Endodermal cell (in vitro differentiated cells): Measurements from ENCODE around the gene AAK1. TPM values are rescaled to one million over a fixed set of nuclear protein-coding genes. Genes with fewer than 3 reads are reported as not detected.

Experiments
- DNase-seq: peaks from one replicate; pipeline ENCODE4 v3.0.0-alpha.2; 2017
- H3K27ac ChIP-seq: 2 replicates; pipeline ENCODE4 v1.5.1; 2013; ENCODE audit warnings: mild to moderate bottlenecking, low read depth, low read length, moderate library complexity
- H3K27me3 ChIP-seq: 2 replicates; pipeline ENCODE4 v1.6.1; 2013; ENCODE audit warnings: mild to moderate bottlenecking, low read length, moderate library complexity; ENCODE audit not compliant: insufficient read depth, control insufficient read depth, poor library complexity, severe bottlenecking
- H3K36me3 ChIP-seq: 2 replicates; pipeline ENCODE4 v1.7.0; 2013; ENCODE audit warnings: mild to moderate bottlenecking, low read length, moderate library complexity; ENCODE audit not compliant: control insufficient read depth, insufficient read depth
- H3K4me1 ChIP-seq: one replicate; pipeline ENCODE4 v1.7.0; 2013; ENCODE audit warnings: low read length; ENCODE audit not compliant: control insufficient read depth, insufficient read depth
- H3K4me3 ChIP-seq: 2 replicates; pipeline ENCODE4 v1.5.1; 2013; ENCODE audit warnings: mild to moderate bottlenecking, low read length, moderate library complexity
- H3K9ac ChIP-seq: 2 replicates; pipeline ENCODE4 v1.6.1; 2013; ENCODE audit warnings: mild to moderate bottlenecking, low read length, moderate library complexity; ENCODE audit not compliant: poor library complexity, severe bottlenecking; ENCODE audit errors: extremely low read depth
- H3K9me3 ChIP-seq: 2 replicates; pipeline ENCODE4 v1.6.1; 2013; ENCODE audit warnings: mild to moderate bottlenecking, low read length, moderate library complexity; ENCODE audit not compliant: control insufficient read depth
- H3K27ac Mint-ChIP-seq: 2 replicates; pipeline ENCODE4 v1.8.0; 2020; ENCODE audit warnings: mixed read lengths
- H3K27me3 Mint-ChIP-seq: 2 replicates; pipeline ENCODE4 v1.8.0; 2021; ENCODE audit warnings: mild to moderate bottlenecking, mixed read lengths; ENCODE audit not compliant: insufficient read depth
- H3K36me3 Mint-ChIP-seq: 2 replicates; pipeline ENCODE4 v1.8.0; 2020; ENCODE audit warnings: low read depth, mixed read lengths
- H3K4me1 Mint-ChIP-seq: 2 replicates; pipeline ENCODE4 v1.8.0; 2020; ENCODE audit warnings: mixed read lengths
- H3K4me3 Mint-ChIP-seq: 2 replicates; pipeline ENCODE4 v1.8.0; 2020; ENCODE audit warnings: mild to moderate bottlenecking, moderate library complexity, mixed read lengths
- H3K9me3 Mint-ChIP-seq: 2 replicates; pipeline ENCODE4 v1.8.0; 2020; ENCODE audit warnings: mild to moderate bottlenecking, mixed read lengths
- WGBS, 2 experiments: methylation state at CpG; one replicate each; pipeline versions ENCODE4 v1.1.5 to v1.1.7; 2013; ENCODE audit warnings: missing lambda C conversion rate in 2 of 2, mixed read lengths in 1 of 2; ENCODE audit not compliant: insufficient coverage in 1 of 2, insufficient read length in 1 of 2; 5-methylcytosine and 5-hydroxymethylcytosine counted together
- total RNA-seq, 2 donors: library from RNA; stranded (reverse); fragmentation: NEBNext Ultra II Directional in 1 of 2; extraction: Animal tissue kit (Norgen Biotek cat#: 25700) in 1 of 2; gene quantifications; 2 replicates in 1 of 2; 3 replicates in 1 of 2; pipeline ENCODE4 v1.2.1, GENCODE V29; 2021
- TF ChIP-seq, protein P1 (sequence below): fragments of 200-600 bp; sonication (generic); conservative IDR thresholded peaks from 2 replicates; pipeline ENCODE4 v1.5.0; 2021; ENCODE audit warnings: antibody characterized with exemption, mild to moderate bottlenecking

The AAK1 gene
- total RNA-seq, 2 donors from 2014 or later, result 29.2 to 34.7 TPM

DNA sequence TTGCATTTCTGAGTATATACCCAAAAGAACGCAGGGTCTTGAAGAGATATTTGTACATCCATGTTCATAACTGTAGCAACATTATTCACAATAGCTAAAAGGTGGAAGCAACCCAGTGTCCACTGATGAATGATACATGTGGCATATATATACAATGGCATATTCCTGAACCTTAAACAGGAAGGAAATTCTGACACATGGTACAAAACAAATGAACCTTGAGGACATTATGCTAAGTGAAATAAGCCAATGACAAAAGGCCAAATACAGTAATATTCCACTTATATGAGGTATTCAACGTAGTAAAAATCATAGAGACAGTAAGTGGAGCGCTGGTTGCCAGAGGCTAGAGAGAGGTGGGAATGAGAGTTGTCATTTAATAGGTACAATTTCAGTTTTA lies 8.1 kb downstream of the AAK1 start:
- Mint-ChIP-seq H3K9me3 (no peaks in the 10 kb centered on the region), H3K27me3 (no peaks in the 10 kb centered on the region)

DNA sequence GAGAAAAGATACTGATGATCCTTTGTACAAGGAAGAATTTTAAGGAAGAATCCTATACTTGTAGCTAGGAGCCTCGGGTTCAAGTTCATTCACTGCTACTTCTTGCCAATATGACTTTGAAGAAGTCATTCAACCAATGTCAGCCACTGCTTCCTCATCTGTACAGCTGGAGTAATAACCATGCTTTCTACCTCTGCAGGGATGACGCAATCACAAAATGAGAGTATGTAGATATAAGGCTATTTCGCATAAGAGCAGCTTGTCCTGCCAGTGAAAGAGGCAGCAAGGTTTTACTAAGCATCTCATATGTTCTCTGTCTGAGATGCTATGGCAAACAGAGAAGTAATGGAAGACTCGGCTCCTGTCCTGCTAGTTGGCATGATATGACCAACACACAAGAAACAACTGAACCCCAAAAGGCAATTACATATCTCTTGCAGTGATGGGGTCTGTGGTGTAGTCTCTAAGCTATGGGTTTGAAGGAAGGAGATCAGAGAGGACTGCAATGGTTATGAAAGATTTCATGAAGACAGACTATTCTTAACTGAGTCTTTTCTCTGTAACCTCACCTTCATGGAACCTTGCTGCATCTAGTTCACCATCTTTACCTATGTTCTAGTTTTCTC lies 9.2 kb downstream of the AAK1 start:
- Mint-ChIP-seq H3K4me1 (peaks cover 19% of the 10 kb centered on the region), H3K27me3 (no peaks in the 10 kb centered on the region), H3K9me3 (no peaks in the 10 kb centered on the region), H3K36me3 (peaks cover 3% of the 10 kb centered on the region), H3K4me3 (no peak overlapping the region), H3K27ac (no peak overlapping the region)
- DNase-seq, result no peak
- no peak overlapping the region for H3K27ac ChIP-seq
- H3K9me3 ChIP-seq, result no peaks in the 10 kb centered on the region
- TF ChIP-seq, protein P1, sequence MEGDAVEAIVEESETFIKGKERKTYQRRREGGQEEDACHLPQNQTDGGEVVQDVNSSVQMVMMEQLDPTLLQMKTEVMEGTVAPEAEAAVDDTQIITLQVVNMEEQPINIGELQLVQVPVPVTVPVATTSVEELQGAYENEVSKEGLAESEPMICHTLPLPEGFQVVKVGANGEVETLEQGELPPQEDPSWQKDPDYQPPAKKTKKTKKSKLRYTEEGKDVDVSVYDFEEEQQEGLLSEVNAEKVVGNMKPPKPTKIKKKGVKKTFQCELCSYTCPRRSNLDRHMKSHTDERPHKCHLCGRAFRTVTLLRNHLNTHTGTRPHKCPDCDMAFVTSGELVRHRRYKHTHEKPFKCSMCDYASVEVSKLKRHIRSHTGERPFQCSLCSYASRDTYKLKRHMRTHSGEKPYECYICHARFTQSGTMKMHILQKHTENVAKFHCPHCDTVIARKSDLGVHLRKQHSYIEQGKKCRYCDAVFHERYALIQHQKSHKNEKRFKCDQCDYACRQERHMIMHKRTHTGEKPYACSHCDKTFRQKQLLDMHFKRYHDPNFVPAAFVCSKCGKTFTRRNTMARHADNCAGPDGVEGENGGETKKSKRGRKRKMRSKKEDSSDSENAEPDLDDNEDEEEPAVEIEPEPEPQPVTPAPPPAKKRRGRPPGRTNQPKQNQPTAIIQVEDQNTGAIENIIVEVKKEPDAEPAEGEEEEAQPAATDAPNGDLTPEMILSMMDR, result no peak
- no peaks in the 10 kb centered on the region for H3K4me1 ChIP-seq
- 97 to 100% methylated on average over 3 to 4 of the region's 4 CpGs for WGBS, 2 experiments
- no peaks in the 10 kb centered on the region for H3K27me3 ChIP-seq
- peaks cover 7% of the 10 kb centered on the region for H3K36me3 ChIP-seq
- no peak overlapping the region for H3K9ac ChIP-seq
- no peak overlapping the region for H3K4me3 ChIP-seq

More for the DNA sequence above, 8.1 kb downstream of the AAK1 start:
- Mint-ChIP-seq H3K27ac (no peak overlapping the region), H3K4me3 (no peak overlapping the region), H3K4me1 (peaks cover 22% of the 10 kb centered on the region), H3K36me3 (peaks cover 3% of the 10 kb centered on the region)
- Histone ChIP-seq H3K27me3 (no peaks in the 10 kb centered on the region), H3K4me1 (no peaks in the 10 kb centered on the region), H3K4me3 (no peak overlapping the region), H3K9me3 (no peaks in the 10 kb centered on the region), H3K27ac (no peak overlapping the region), H3K9ac (no peak overlapping the region), H3K36me3 (peaks cover 7% of the 10 kb centered on the region)
- WGBS, 2 experiments, result 69 to 88% methylated on average over 2 to 3 of the region's 3 CpGs
- no peak for DNase-seq
- TF ChIP-seq, protein P1, result no peak

DNA sequence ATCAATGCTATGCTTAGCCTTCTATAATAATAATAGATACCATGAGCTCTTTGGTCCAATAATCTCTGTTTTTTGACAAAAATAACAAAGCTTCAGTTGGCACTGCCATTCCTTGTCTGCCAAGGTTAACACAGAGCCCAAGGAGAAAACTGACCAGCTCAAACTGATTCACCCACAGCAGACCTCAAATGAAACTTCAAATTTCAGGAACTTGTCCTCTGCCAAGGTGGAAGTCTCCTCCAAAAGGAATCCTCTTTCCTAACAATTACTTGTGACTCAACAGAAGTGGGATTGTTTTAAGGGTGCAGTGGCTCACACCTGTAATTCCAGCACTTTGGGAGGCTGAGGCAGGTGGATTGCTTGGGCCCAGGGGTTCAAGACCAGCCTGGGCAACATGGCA lies 12.1 kb downstream of the AAK1 start:
- no peak for DNase-seq
- Histone ChIP-seq H3K27me3 (no peaks in the 10 kb centered on the region), H3K9ac (no peak overlapping the region), H3K36me3 (no peaks in the 10 kb centered on the region), H3K4me3 (no peak overlapping the region), H3K27ac (no peak overlapping the region), H3K4me1 (no peaks in the 10 kb centered on the region), H3K9me3 (no peaks in the 10 kb centered on the region)
- TF ChIP-seq, protein P1, result no peak
- Mint-ChIP-seq H3K36me3 (no peaks in the 10 kb centered on the region), H3K27ac (no peak overlapping the region), H3K27me3 (no peaks in the 10 kb centered on the region), H3K4me1 (peaks cover 12% of the 10 kb centered on the region), H3K4me3 (no peak overlapping the region), H3K9me3 (no peaks in the 10 kb centered on the region)
